Measurements from ENCODE around the gene CLPSL1. TPM values are rescaled to one million over a fixed set of nuclear protein-coding genes. Genes with fewer than 3 reads are reported as not detected.

Gene CLPSL1
- total and polyA plus RNA-seq, 2 donors (not counting 3 experiments of a cell fraction or from before 2014, with no cell fraction given), result not detected

GRCh38 chr6:35737413-35738211, 43.2 kb upstream of the CLPSL1 start:
- FAIRE-seq, result peak; percentile 62

More at GRCh38 chr6:35737413-35738211, 43.2 kb upstream of the CLPSL1 start:
- Histone ChIP-seq H3K79me2 (ENCODE audit: control insufficient read depth, insufficient read depth, low read length) (no peaks in the 10 kb centered on the region), H3K9ac (replicated peaks; ENCODE audit: extremely low read depth, insufficient read depth, low read length) (no peak overlapping the region), H3K27me3 (ENCODE audit: control insufficient read depth in 2 of 2, insufficient read depth in 2 of 2, low read length in 2 of 2) (no peaks in the 10 kb centered on the region), H3K4me3 (replicated peaks in 1 of 3; ENCODE audit: insufficient read depth in 1 of 3, low read depth in 1 of 3, low read length in 3 of 3) (no peak overlapping the region), H3K4me2 (ENCODE audit: insufficient read depth, low read length) (no peak overlapping the region), H3K9me3 (replicated peaks; ENCODE audit: control insufficient read depth, insufficient read depth, low read length) (no peaks in the 10 kb centered on the region), H3K27ac (ENCODE audit: insufficient read depth, low read depth, low read length) (no peak overlapping the region), H2AFZ (ENCODE audit: low read depth, low read length) (peak overlapping the region; percentile 8), H3K4me1 (ENCODE audit: control insufficient read depth, extremely low read depth, insufficient read depth, low read length) (peaks cover 8% of the 10 kb centered on the region), H3K36me3 (ENCODE audit: control insufficient read depth in 2 of 2, extremely low read depth in 1 of 2, insufficient read depth in 2 of 2, low read length in 2 of 2) (no peaks in the 10 kb centered on the region), H4K20me1 (replicated peaks; ENCODE audit: control insufficient read depth, extremely low read depth, insufficient read depth, low read length) (no peaks in the 10 kb centered on the region), H3K9me1 (replicated peaks; ENCODE audit: control insufficient read depth, extremely low read depth, insufficient read depth, low read length) (no peaks in the 10 kb centered on the region)
- peak; percentile 77 for DNase-seq (ENCODE audit: low read depth, low spot score)
- ChIA-PET POLR2A (interaction anchor here (0.6 to 1.0 kb wide), 2 partner anchors 53 to 219 kb away, joined by 3 read pairs; no protein-coding TSS in a partner anchor), CTCF (interaction anchor here (0.6 to 7.9 kb wide), 56 partner anchors 10 to 441 kb away, joined by 3 to 252 read pairs (median 8); partner anchors contain the start of genes DEF6, FANCE and FKBP5)
- TF ChIP-seq CTCF (IDR thresholded peaks at IDR 0.05; ENCODE audit: extremely low read depth in 1 of 2, insufficient read depth in 1 of 2, low read depth in 1 of 2, low read length in 2 of 2), result peak; percentile 60 to 67
- TF ChIP-seq FOS (IDR thresholded peaks at IDR 0.05; ENCODE audit: borderline replicate concordance, insufficient read depth, low read length), result no peak
- dilution Hi-C loops (cut with MboI; ENCODE audit: extremely low pct_ligation_motif_present, low sequenced_read_pairs), result no loop called here
- no TSS peak for BruUV-seq (replicated peaks)
- intact Hi-C loops (cut with micrococcal nuclease), result loop anchor here (1.0 to 10.0 kb wide), 7 partner anchors 53 to 443 kb away; partner anchors contain the start of gene DEF6
